ENCODE data around the gene PPBP.

Gene PPBP

GRCh38 chr4:73974352-73974751, 13.6 kb downstream of the PPBP start:
- H3K27me3 ChIP-seq (ENCODE audit: insufficient read depth, low read length, poor library complexity): no peaks in the 10 kb centered on the region
- ATAC-seq (ENCODE audit: insufficient read depth, low read depth) (no peak), DNase-seq (no peak)
- no peaks in the 10 kb centered on the region for H3K9me3 ChIP-seq (ENCODE audit: insufficient read depth, low read length, severe bottlenecking)
- H3K4me1 ChIP-seq (ENCODE audit: insufficient read depth, low read length): no peaks in the 10 kb centered on the region
- H3K27ac ChIP-seq (ENCODE audit: low read length): no peak overlapping the region
- no peaks in the 10 kb centered on the region for H4K20me1 ChIP-seq (ENCODE audit: insufficient read depth, low read length)
- H2AFZ ChIP-seq (ENCODE audit: low read depth, low read length): no peak overlapping the region
- no peaks in the 10 kb centered on the region for H3K36me3 ChIP-seq (ENCODE audit: insufficient read depth, low read length)
- H3K4me2 ChIP-seq (ENCODE audit: insufficient read depth, low read length): no peak overlapping the region
- no peaks in the 10 kb centered on the region for H3K79me2 ChIP-seq (ENCODE audit: insufficient read depth, low read length)
- H3K9ac ChIP-seq (ENCODE audit: low read depth, low read length): no peak overlapping the region
- no peak overlapping the region for H3K4me3 ChIP-seq (ENCODE audit: low read depth in 1 of 2, low read length in 2 of 2)
- TF ChIP-seq EZH2 (IDR thresholded peaks at IDR 0.05; ENCODE audit: borderline replicate concordance, low read depth, low read length, severe bottlenecking) (no peak), CTCF (IDR thresholded peaks at IDR 0.05; ENCODE audit: borderline replicate concordance, extremely low read depth, low read length, poor library complexity, severe bottlenecking) (no peak)

- H3K4me3 ChIP-seq (ENCODE audit: low read depth in 1 of 2, low read length in 2 of 2): no peak overlapping the region
These were observed 17.0 kb downstream of the PPBP start for GRCh38 chr4:73970945-73971344.

GRCh38 chr4:73970011-73970410, 18.0 kb downstream of the PPBP start:
- no peak for DNase-seq
- Histone ChIP-seq H3K4me2 (ENCODE audit: insufficient read depth, low read length) (no peak overlapping the region), H3K9me3 (ENCODE audit: insufficient read depth, low read length, severe bottlenecking) (no peaks in the 10 kb centered on the region), H3K4me3 (ENCODE audit: low read depth in 1 of 2, low read length in 2 of 2) (no peak overlapping the region), H3K79me2 (ENCODE audit: insufficient read depth, low read length) (no peaks in the 10 kb centered on the region), H2AFZ (ENCODE audit: low read depth, low read length) (no peak overlapping the region), H3K27ac (ENCODE audit: low read length) (no peak overlapping the region), H3K4me1 (ENCODE audit: insufficient read depth, low read length) (no peaks in the 10 kb centered on the region), H3K9ac (ENCODE audit: low read depth, low read length) (no peak overlapping the region), H3K36me3 (ENCODE audit: insufficient read depth, low read length) (no peaks in the 10 kb centered on the region), H3K27me3 (ENCODE audit: insufficient read depth, low read length, poor library complexity) (no peaks in the 10 kb centered on the region), H4K20me1 (ENCODE audit: insufficient read depth, low read length) (no peaks in the 10 kb centered on the region)
- TF ChIP-seq CTCF (IDR thresholded peaks at IDR 0.05; ENCODE audit: borderline replicate concordance, extremely low read depth, low read length, poor library complexity, severe bottlenecking) (no peak), EZH2 (IDR thresholded peaks at IDR 0.05; ENCODE audit: borderline replicate concordance, low read depth, low read length, severe bottlenecking) (no peak)
- ATAC-seq (ENCODE audit: insufficient read depth, low read depth): no peak

More at GRCh38 chr4:73970945-73971344, 17.0 kb downstream of the PPBP start:
- TF ChIP-seq EZH2 (IDR thresholded peaks at IDR 0.05; ENCODE audit: borderline replicate concordance, low read depth, low read length, severe bottlenecking): no peak
- Histone ChIP-seq H4K20me1 (ENCODE audit: insufficient read depth, low read length) (no peaks in the 10 kb centered on the region), H3K36me3 (ENCODE audit: insufficient read depth, low read length) (no peaks in the 10 kb centered on the region), H3K79me2 (ENCODE audit: insufficient read depth, low read length) (no peaks in the 10 kb centered on the region), H2AFZ (ENCODE audit: low read depth, low read length) (no peak overlapping the region), H3K27me3 (ENCODE audit: insufficient read depth, low read length, poor library complexity) (no peaks in the 10 kb centered on the region), H3K4me2 (ENCODE audit: insufficient read depth, low read length) (no peak overlapping the region), H3K27ac (ENCODE audit: low read length) (no peak overlapping the region), H3K9ac (ENCODE audit: low read depth, low read length) (no peak overlapping the region), H3K9me3 (ENCODE audit: insufficient read depth, low read length, severe bottlenecking) (no peaks in the 10 kb centered on the region), H3K4me1 (ENCODE audit: insufficient read depth, low read length) (no peaks in the 10 kb centered on the region)
- ATAC-seq (ENCODE audit: insufficient read depth, low read depth) (no peak), DNase-seq (no peak)

- no peak for TF ChIP-seq EZH2 (IDR thresholded peaks at IDR 0.05; ENCODE audit: borderline replicate concordance, low read depth, low read length, severe bottlenecking)
- no peak for TF ChIP-seq CTCF (IDR thresholded peaks at IDR 0.05; ENCODE audit: borderline replicate concordance, extremely low read depth, low read length, poor library complexity, severe bottlenecking)
- ATAC-seq (ENCODE audit: insufficient read depth, low read depth): no peak
These were observed 20.1 kb downstream of the PPBP start for GRCh38 chr4:73967866-73968265.

More at GRCh38 chr4:73967866-73968265, 20.1 kb downstream of the PPBP start:
- H3K9ac ChIP-seq (ENCODE audit: low read depth, low read length): no peak overlapping the region
- H3K27ac ChIP-seq (ENCODE audit: low read length): no peak overlapping the region
- no peak overlapping the region for H3K4me3 ChIP-seq (ENCODE audit: low read depth in 1 of 2, low read length in 2 of 2)
- no peaks in the 10 kb centered on the region for H3K9me3 ChIP-seq (ENCODE audit: insufficient read depth, low read length, severe bottlenecking)
- no peaks in the 10 kb centered on the region for H3K36me3 ChIP-seq (ENCODE audit: insufficient read depth, low read length)
- no peaks in the 10 kb centered on the region for H3K79me2 ChIP-seq (ENCODE audit: insufficient read depth, low read length)
- H3K4me1 ChIP-seq (ENCODE audit: insufficient read depth, low read length): no peaks in the 10 kb centered on the region
- H4K20me1 ChIP-seq (ENCODE audit: insufficient read depth, low read length): no peaks in the 10 kb centered on the region
- no peak overlapping the region for H2AFZ ChIP-seq (ENCODE audit: low read depth, low read length)
- H3K27me3 ChIP-seq (ENCODE audit: insufficient read depth, low read length, poor library complexity): no peaks in the 10 kb centered on the region
- H3K4me2 ChIP-seq (ENCODE audit: insufficient read depth, low read length): no peak overlapping the region
- DNase-seq: no peak

All from DND-41 (cell line).